H1 (cell line): ENCODE measurements around the gene PLEK. TPM values are rescaled to one million over a fixed set of nuclear protein-coding genes. Genes with fewer than 3 reads are reported as not detected.

Experiments
- CTCF ChIA-PET: fragments of 300-600 bp; sonication (Branson Sonifier 250); formaldehyde crosslinking; loops from one replicate; lab custom pipeline; 2021; ENCODE audit not compliant: partially characterized antibody; lab: Charles Lee
- POLR2A ChIA-PET: fragments of 300-600 bp; sonication (Branson Sonifier 250); formaldehyde crosslinking; loops from one replicate; lab custom pipeline; 2021; ENCODE audit warnings: inconsistent platforms; ENCODE audit not compliant: partially characterized antibody; lab: Charles Lee
- DNase-seq, 2 experiments: peaks; one replicate each; pipeline versions ENCODE4 v3.0.0 to v3.0.0-alpha.2; 2010 to 2022; ENCODE audit warnings: low spot score in 2 of 2, low read depth in 1 of 2, mixed read lengths in 1 of 2
- FAIRE-seq: peaks from 2 replicates; lab custom pipeline; 2011; peaks lifted over from hg19 to GRCh38; lab: Jason Lieb, UNC
- H2AFZ ChIP-seq: 2 replicates; pipeline ENCODE4 v1.8.1; 2012; ENCODE audit warnings: low read length, inconsistent platforms
- H2AK5ac ChIP-seq: 2 replicates; pipeline ENCODE4 v1.6.1; 2013; ENCODE audit warnings: low read depth, low read length
- H2BK120ac ChIP-seq: replicated peaks from 2 replicates; pipeline ENCODE3; 2013; ENCODE audit warnings: low read depth, low read length, inconsistent platforms
- H2BK12ac ChIP-seq: 2 replicates; pipeline ENCODE4 v1.6.1; 2013; ENCODE audit warnings: low read depth, low read length
- H2BK15ac ChIP-seq: 2 replicates; pipeline ENCODE4 v1.6.1; 2013; ENCODE audit warnings: low read length
- H2BK20ac ChIP-seq: 2 replicates; pipeline ENCODE4 v1.6.1; 2013; ENCODE audit warnings: low read length
- H2BK5ac ChIP-seq: 2 replicates; pipeline ENCODE4 v1.6.1; 2013; ENCODE audit warnings: low read depth, low read length
- H3K14ac ChIP-seq: 2 replicates; pipeline ENCODE4 v1.6.1; 2013; ENCODE audit warnings: inconsistent platforms; ENCODE audit not compliant: insufficient read length
- H3K18ac ChIP-seq: 2 replicates; pipeline ENCODE4 v1.6.1; 2013; ENCODE audit warnings: low read length; ENCODE audit errors: extremely low read depth
- H3K23ac ChIP-seq: 2 replicates; pipeline ENCODE4 v1.6.1; 2013; ENCODE audit warnings: inconsistent platforms; ENCODE audit not compliant: insufficient read length
- H3K23me2 ChIP-seq: 2 replicates; pipeline ENCODE4 v1.6.1; 2013; ENCODE audit warnings: low read depth, low read length
- H3K27ac ChIP-seq: 2 replicates; pipeline ENCODE4 v1.6.1; 2011; ENCODE audit warnings: low read depth, low read length, inconsistent platforms
- H3K27me3 ChIP-seq, 4 experiments: replicated peaks in 1 of 4; 1 replicate in 1 of 4; 2 replicates in 3 of 4; pipeline versions ENCODE4 v1.6.1 to v1.8.1; 2011 to 2013; ENCODE audit warnings: low read length in 3 of 4, mild to moderate bottlenecking in 3 of 4, inconsistent platforms in 2 of 4, mixed read lengths in 2 of 4, moderate library complexity in 1 of 4; ENCODE audit not compliant: control insufficient read depth in 3 of 4, insufficient read depth in 3 of 4; ENCODE audit errors: extremely low read depth in 1 of 4
- H3K36me3 ChIP-seq, 4 experiments: 2 replicates each; pipeline versions ENCODE4 v1.6.1 to v1.8.1; 2011 to 2013; ENCODE audit warnings: mild to moderate bottlenecking in 4 of 4, low read length in 3 of 4, moderate library complexity in 2 of 4, control low read depth in 1 of 4, inconsistent platforms in 1 of 4; ENCODE audit not compliant: insufficient read depth in 4 of 4, control insufficient read depth in 2 of 4
- H3K4ac ChIP-seq: replicated peaks from 2 replicates; pipeline ENCODE3; 2013; ENCODE audit warnings: low read length, low read depth, mixed read lengths, inconsistent platforms; ENCODE audit not compliant: insufficient read length
- H3K4me1 ChIP-seq, 4 experiments: replicated peaks in 1 of 4; 1 replicate in 1 of 4; 2 replicates in 3 of 4; pipeline versions ENCODE4 v1.6.1 to v1.8.1; 2011 to 2013; ENCODE audit warnings: low read length in 3 of 4, inconsistent platforms in 2 of 4, mixed read lengths in 1 of 4; ENCODE audit not compliant: insufficient read depth in 4 of 4, control insufficient read depth in 3 of 4
- H3K4me2 ChIP-seq, 2 experiments: 2 replicates each; pipeline versions ENCODE4 v1.6.1 to v1.8.1; 2011 to 2013; ENCODE audit warnings: low read depth in 2 of 2, low read length in 2 of 2, control low read depth in 1 of 2, inconsistent platforms in 1 of 2, mild to moderate bottlenecking in 1 of 2; ENCODE audit not compliant: insufficient read depth in 1 of 2
- H3K4me3 ChIP-seq, 4 experiments: fragments of 200-600, 300-600 bp in 1 of 4; sonication (generic), shearing (Covaris generic), sonication (Bioruptor Twin) in 1 of 4; 2 replicates each; pipeline versions ENCODE4 v1.5.1 to v1.8.1; 2011 to 2016; ENCODE audit warnings: low read length in 4 of 4, low read depth in 3 of 4, control low read depth in 2 of 4, inconsistent platforms in 2 of 4, mild to moderate bottlenecking in 2 of 4, mixed read lengths in 1 of 4, moderate library complexity in 1 of 4; ENCODE audit not compliant: insufficient read depth in 2 of 4; ENCODE audit errors: extremely low read depth in 1 of 4
- H3K56ac ChIP-seq: replicated peaks from 2 replicates; pipeline ENCODE3; 2013; ENCODE audit warnings: low read depth, mild to moderate bottlenecking, mixed read lengths, low read length, inconsistent platforms; ENCODE audit not compliant: insufficient read length
- H3K79me1 ChIP-seq: 2 replicates; pipeline ENCODE4 v1.6.1; 2013; ENCODE audit warnings: low read depth, low read length, control low read depth
- H3K79me2 ChIP-seq, 2 experiments: 2 replicates each; pipeline versions ENCODE4 v1.6.1 to v1.8.1; 2012 to 2013; ENCODE audit warnings: low read length in 2 of 2, mild to moderate bottlenecking in 2 of 2, inconsistent platforms in 1 of 2; ENCODE audit not compliant: insufficient read depth in 2 of 2, control insufficient read depth in 1 of 2
- H3K9ac ChIP-seq, 4 experiments: replicated peaks in 1 of 4; 1 replicate in 1 of 4; 2 replicates in 3 of 4; pipeline versions ENCODE4 v1.6.1 to v1.8.1; 2011 to 2013; ENCODE audit warnings: low read depth in 3 of 4, low read length in 3 of 4, control low read depth in 2 of 4, mild to moderate bottlenecking in 2 of 4, moderate library complexity in 2 of 4, inconsistent platforms in 1 of 4; ENCODE audit errors: extremely low read depth in 1 of 4
- H3K9me3 ChIP-seq, 2 experiments: 2 replicates each; pipeline versions ENCODE4 v1.6.1 to v1.8.1; 2012 to 2013; ENCODE audit warnings: mild to moderate bottlenecking in 2 of 2, moderate library complexity in 2 of 2, control low read depth in 1 of 2, inconsistent platforms in 1 of 2, low read depth in 1 of 2, low read length in 1 of 2, mixed read lengths in 1 of 2; ENCODE audit not compliant: insufficient read depth in 2 of 2
- H4K20me1 ChIP-seq, 2 experiments: replicated peaks in 1 of 2; 2 replicates each; pipeline versions ENCODE3 to v1.8.1; 2011 to 2013; ENCODE audit warnings: inconsistent platforms in 2 of 2, low read length in 2 of 2, mild to moderate bottlenecking in 1 of 2; ENCODE audit not compliant: insufficient read depth in 2 of 2, control insufficient read depth in 1 of 2
- H4K5ac ChIP-seq: 2 replicates; pipeline ENCODE4 v1.6.1; 2013; ENCODE audit warnings: low read length, low read depth, mixed read lengths, inconsistent platforms; ENCODE audit not compliant: insufficient read length
- H4K8ac ChIP-seq: 2 replicates; pipeline ENCODE4 v1.8.0; 2013; ENCODE audit warnings: mild to moderate bottlenecking, moderate library complexity, low read length, inconsistent platforms; ENCODE audit not compliant: insufficient read depth; ENCODE audit errors: extremely low read depth
- H4K91ac ChIP-seq: replicated peaks from 2 replicates; pipeline ENCODE3; 2013; ENCODE audit warnings: low read length, mixed read lengths, inconsistent platforms; ENCODE audit not compliant: insufficient read length
- BACH1 ChIP-seq: IDR thresholded peaks from 2 replicates; pipeline ENCODE4 v1.6.1; 2012; ENCODE audit warnings: low read length, improper control_type of control experiment
- CBX8 ChIP-seq: fragments of 300-800, 300-1000 bp; sonication (generic); IDR thresholded peaks from 2 replicates; pipeline ENCODE4 v1.7.1; 2016; ENCODE audit warnings: low read depth, low read length, borderline replicate concordance
- EP300 ChIP-seq, 2 experiments: IDR thresholded peaks; 1 replicate in 1 of 2; 2 replicates in 1 of 2; pipeline ENCODE4 v1.6.1; 2011 to 2012; ENCODE audit warnings: low read depth in 2 of 2, low read length in 2 of 2, mild to moderate bottlenecking in 2 of 2, borderline replicate concordance in 1 of 2, inconsistent platforms in 1 of 2, moderate library complexity in 1 of 2
- GABPA ChIP-seq: IDR thresholded peaks from 2 replicates; pipeline ENCODE4 v1.6.1; 2011; ENCODE audit warnings: mild to moderate bottlenecking, low read length, moderate library complexity, borderline replicate concordance; ENCODE audit not compliant: insufficient read depth
- MAX ChIP-seq: IDR thresholded peaks from 2 replicates; pipeline ENCODE4 v1.6.1; 2012; ENCODE audit warnings: inconsistent platforms
- POU5F1 ChIP-seq: IDR thresholded peaks from 2 replicates; pipeline ENCODE4 v1.6.1; 2011; ENCODE audit warnings: low read depth, mild to moderate bottlenecking, low read length, moderate library complexity
- TAF1 ChIP-seq: IDR thresholded peaks from 2 replicates; pipeline ENCODE4 v1.6.1; 2011; ENCODE audit warnings: mild to moderate bottlenecking, low read depth, low read length
- YY1 ChIP-seq: IDR thresholded peaks from 2 replicates; pipeline ENCODE4 v1.6.1; 2011; ENCODE audit warnings: low read depth, mild to moderate bottlenecking, low read length
- polyA plus RNA-seq, 7 experiments: library from polyadenylated mRNA; depleted of rRNA in 3 of 7; stranded (reverse) in 5 of 7; unstranded in 2 of 7; fragments of >200 nt in 5 of 7; fragments of 200-250 nt in 2 of 7; gene quantifications; 1 replicate in 5 of 7; 2 replicates in 1 of 7; 4 replicates in 1 of 7; pipeline versions ENCODE4 v1.2.1 to v1.2.3, GENCODE V29; 2011 to 2013; ENCODE audit warnings: missing spikeins in 2 of 7, mixed read lengths in 2 of 7
- total RNA-seq: library from RNA; stranded (reverse); fragmentation: NEBNext Ultra II Directional; extraction: Animal tissue kit (Norgen Biotek cat#: 25700); gene quantifications from 2 replicates; pipeline ENCODE4 v1.2.1, GENCODE V29; 2021
- TF ChIP-seq, protein P1 (sequence below): IDR thresholded peaks from 2 replicates; pipeline ENCODE4 v1.6.1; 2011; ENCODE audit warnings: low read depth, mild to moderate bottlenecking, low read length; ENCODE audit not compliant: insufficient read depth

PLEK gene
- total and polyA plus RNA-seq, 2 of the 8 experiments (the other 6 are each of a cell fraction or from before 2014, with no cell fraction given), result not detected

GRCh38 chr2:68390586-68390985 is 25.5 kb downstream of the PLEK start:
- Histone ChIP-seq H2AFZ (no peak overlapping the region), H3K79me2 (no peaks in the 10 kb centered on the region), H3K23me2 (no peaks in the 10 kb centered on the region; the same call in 1 of the 2 replicates), H3K4ac (no peak overlapping the region), H3K27ac (no peak overlapping the region), H2BK15ac (no peak overlapping the region), H4K91ac (no peak overlapping the region), H3K4me3 (no peak overlapping the region), H3K9me3 (no peaks in the 10 kb centered on the region), H2BK12ac (no peak overlapping the region), H3K56ac (no peak overlapping the region), H3K14ac (no peak overlapping the region), H2AK5ac (no peak overlapping the region), H3K18ac (no peak overlapping the region), H3K4me2 (no peak overlapping the region), H3K27me3 (no peaks in the 10 kb centered on the region), H4K20me1 (no peaks in the 10 kb centered on the region), H2BK5ac (no peak overlapping the region), H3K36me3 (no peaks in the 10 kb centered on the region), H4K5ac (no peak overlapping the region), H2BK20ac (no peak overlapping the region), H3K79me1 (no peaks in the 10 kb centered on the region), H3K9ac (no peak overlapping the region), H3K4me1 (no peaks in the 10 kb centered on the region), H4K8ac (no peak overlapping the region), H3K23ac (no peak overlapping the region), H2BK120ac (no peak overlapping the region)
- no peak for DNase-seq
- POLR2A ChIA-PET, result no interaction called here
- FAIRE-seq, result no peak
- CTCF ChIA-PET, result interaction anchor here (0.8 to 1.0 kb wide), 2 partner anchors 30 to 112 kb away, joined by 3 read pairs; no protein-coding TSS in a partner anchor
- TF ChIP-seq BACH1 (no peak), MAX (no peak), CBX8 (no peak), TAF1 (no peak), GABPA (no peak), POU5F1 (no peak), YY1 (no peak), EP300 (IDR thresholded peaks at IDR 0.05; ENCODE audit: borderline replicate concordance in 1 of 2, low read depth in 2 of 2, low read length in 2 of 2) (no peak)
- TF ChIP-seq, protein P1, sequence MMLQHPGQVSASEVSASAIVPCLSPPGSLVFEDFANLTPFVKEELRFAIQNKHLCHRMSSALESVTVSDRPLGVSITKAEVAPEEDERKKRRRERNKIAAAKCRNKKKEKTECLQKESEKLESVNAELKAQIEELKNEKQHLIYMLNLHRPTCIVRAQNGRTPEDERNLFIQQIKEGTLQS, result no peak
